DLD1 (cell line): ENCODE data around the gene CALML4.

Source experiments
- in situ Hi-C: cut with HindIII; loops from 2 replicates; pipeline ENCODE4 v1.10.0; 2017; ENCODE audit warnings: low sequenced_read_pairs

The CALML4 gene

DNA sequence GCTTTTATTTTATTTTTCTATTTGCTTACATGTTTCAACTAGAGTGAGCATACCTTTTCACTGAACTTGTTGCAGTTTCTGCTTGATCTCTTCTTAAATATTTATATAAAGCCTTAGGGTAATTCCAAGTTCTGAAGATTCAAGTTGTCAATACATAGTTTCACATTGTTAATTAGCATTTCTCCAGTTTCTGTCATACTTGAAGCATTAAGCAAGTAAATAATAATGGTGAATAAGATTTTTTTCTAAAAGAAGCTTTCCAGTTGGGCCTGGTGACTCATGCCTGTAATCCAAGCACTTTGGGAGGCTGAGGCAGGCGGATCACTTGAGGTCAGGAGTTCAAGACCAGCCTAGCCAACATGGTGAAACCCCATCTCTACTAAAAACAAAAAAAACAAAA is 53.9 kb downstream of the CALML4 start:
- in situ Hi-C loops: no loop called here

GRCh38 chr15:68150187-68150586 is 54.9 kb downstream of the CALML4 start:
- in situ Hi-C loops: no loop called here

- in situ Hi-C loops: no loop called here
These were observed 56.1 kb downstream of the CALML4 start for GRCh38 chr15:68149059-68149458.

DNA sequence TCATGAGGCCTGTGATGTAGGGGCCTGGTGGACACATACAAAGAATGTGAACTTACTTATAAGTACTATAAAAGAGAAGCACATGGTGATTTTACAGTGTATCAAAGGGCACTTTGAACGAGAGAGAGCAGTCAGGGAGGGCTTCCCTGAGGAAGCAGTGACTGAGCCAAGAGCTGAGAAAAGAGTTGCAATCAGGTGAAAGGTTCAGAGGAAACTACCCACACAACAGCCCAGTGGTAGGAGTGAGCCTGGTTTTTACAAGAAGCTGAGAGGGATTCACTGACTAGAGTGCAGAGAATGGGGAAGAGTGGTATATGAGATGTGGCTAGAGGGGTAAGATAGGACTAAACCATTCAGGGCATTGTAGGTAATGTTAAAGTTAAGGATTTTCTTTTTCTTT is 57.1 kb downstream of the CALML4 start:
- in situ Hi-C loops: no loop called here

GRCh38 chr15:68145706-68146105 is 59.4 kb downstream of the CALML4 start:
- in situ Hi-C loops: no loop called here

DNA sequence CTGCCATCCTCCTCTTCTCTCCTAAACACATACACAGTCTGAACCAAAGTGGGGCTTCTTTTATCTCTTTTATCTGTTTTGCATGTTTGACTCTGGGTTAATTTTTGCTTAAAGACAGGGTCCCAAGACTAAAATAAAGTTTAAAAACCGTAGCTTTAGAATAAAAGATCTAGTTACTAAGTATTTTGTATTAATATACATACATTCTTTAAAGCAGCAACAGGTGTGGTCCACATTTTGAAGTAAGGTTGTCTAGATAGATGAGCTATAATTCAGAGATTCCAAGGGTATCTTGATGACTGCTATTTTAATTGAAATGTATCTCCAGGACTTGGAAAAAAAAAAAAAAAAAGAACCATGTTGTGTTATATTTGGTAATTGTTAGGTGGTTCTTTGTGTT is 61.3 kb downstream of the CALML4 start:
- in situ Hi-C loops: no loop called here

- in situ Hi-C loops: no loop called here
These were observed 62.0 kb downstream of the CALML4 start for GRCh38 chr15:68143129-68143528.
